ENCODE results near the gene ZNF219.

The ZNF219 gene

GRCh38 chr14:21103710-21104447 is 5.4 kb upstream of the ZNF219 start:
- H3K9me3 ChIP-seq (replicated peaks in 1 of 11): no peaks in the 10 kb centered on the region
- peaks cover 43 to 67% (median 57%) of the 10 kb centered on the region in 10 experiments for H3K4me1 ChIP-seq
- peak overlapping the region; percentile 95 to 100 (median 98) for H3K27ac ChIP-seq
- peak overlapping the region; percentile 78 to 97 (median 89) for H3K4me2 ChIP-seq
- H3K36me3 ChIP-seq: no peaks in the 10 kb centered on the region
- H3K9ac ChIP-seq: peak overlapping the region; percentile 94 to 99 (median 98)
- no peak for TF ChIP-seq Cebpa-rat (IDR thresholded peaks at IDR 0.05)
- H3K4me3 ChIP-seq: peak overlapping the region; percentile 65 to 87 (median 80)
- no peaks in the 10 kb centered on the region for H3K27me3 ChIP-seq
- no peaks in the 10 kb centered on the region for H4K20me1 ChIP-seq

GRCh38 chr14:21103411-21103709 is 4.9 kb upstream of the ZNF219 start:
- H3K4me3 ChIP-seq: peak overlapping the region; percentile 65 to 87 (median 80)
- H3K36me3 ChIP-seq: no peaks in the 10 kb centered on the region
- H3K4me2 ChIP-seq: peak overlapping the region; percentile 78 to 97 (median 89)
- H4K20me1 ChIP-seq: no peaks in the 10 kb centered on the region
- H3K9ac ChIP-seq: peak overlapping the region; percentile 94 to 99 (median 98)
- TF ChIP-seq Cebpa-rat (IDR thresholded peaks at IDR 0.05): no peak
- no peaks in the 10 kb centered on the region for H3K9me3 ChIP-seq (replicated peaks in 1 of 11)
- H3K27ac ChIP-seq: peak overlapping the region; percentile 95 to 100 (median 98)
- peaks cover 44 to 69% (median 59%) of the 10 kb centered on the region in 10 experiments for H3K4me1 ChIP-seq
- no peaks in the 10 kb centered on the region for H3K27me3 ChIP-seq

GRCh38 chr14:21102521-21103410 is 4.3 kb upstream of the ZNF219 start:
- peaks cover 44 to 69% (median 59%) of the 10 kb centered on the region in 10 experiments for H3K4me1 ChIP-seq
- peak overlapping the region; percentile 94 to 99 (median 98); a peak in 19 of 22 replicates for H3K9ac ChIP-seq
- peak overlapping the region; percentile 65 to 87 (median 80) for H3K4me3 ChIP-seq
- no peaks in the 10 kb centered on the region for H3K27me3 ChIP-seq
- no peaks in the 10 kb centered on the region for H3K36me3 ChIP-seq
- no peaks in the 10 kb centered on the region for H4K20me1 ChIP-seq
- TF ChIP-seq Cebpa-rat (IDR thresholded peaks at IDR 0.05): no peak
- no peaks in the 10 kb centered on the region for H3K9me3 ChIP-seq (replicated peaks in 1 of 11)
- peak overlapping the region; percentile 78 to 97 (median 89) for H3K4me2 ChIP-seq
- peak overlapping the region in 7 of 11 experiments; percentile 95 to 100 (median 98); a peak in 9 of 22 replicates for H3K27ac ChIP-seq

GRCh38 chr14:21101802-21102413 is 3.5 kb upstream of the ZNF219 start:
- Histone ChIP-seq H3K4me3 (no peak overlapping the region), H3K4me1 (peaks cover 50 to 75% (median 66%) of the 10 kb centered on the region in 10 experiments), H3K36me3 (no peaks in the 10 kb centered on the region), H4K20me1 (peaks cover 0 to 7% (median 0%) of the 10 kb centered on the region in 11 experiments; a peak in 3 of 22 replicates), H3K27me3 (no peaks in the 10 kb centered on the region), H3K27ac (no peak overlapping the region), H3K4me2 (peak overlapping the region; percentile 78 to 97 (median 89); a peak in 14 of 22 replicates), H3K9ac (no peak overlapping the region), H3K9me3 (replicated peaks in 1 of 11) (no peaks in the 10 kb centered on the region)
- TF ChIP-seq Cebpa-rat (IDR thresholded peaks at IDR 0.05): no peak

GRCh38 chr14:21100931-21101330 is 2.5 kb upstream of the ZNF219 start, which contains the start of gene TMEM253:
Gene TMEM253, plus strand, starts transcription at chr14:21101066. Its CDS starts 278 bp downstream, at chr14:21101344.
- H3K27ac ChIP-seq: no peak within 1 kb of the TSS
- TF ChIP-seq Cebpa-rat (IDR thresholded peaks at IDR 0.05): no peak
- peaks cover 0 to 15% (median 0%) of the 10 kb centered on the region in 11 experiments; a peak in 4 of 22 replicates for H4K20me1 ChIP-seq
- H3K27me3 ChIP-seq: no peaks in the 10 kb centered on the region
- H3K9ac ChIP-seq: peak within 1 kb of the TSS in 5 of 11 experiments; percentile 73 to 82 (median 81); a peak in 7 of 22 replicates
- no peaks in the 10 kb centered on the region for H3K36me3 ChIP-seq
- H3K4me3 ChIP-seq: peak within 1 kb of the TSS in 2 of 10 experiments; percentile 70 to 75; a peak in 1 of 20 replicates
- no peaks in the 10 kb centered on the region for H3K9me3 ChIP-seq (replicated peaks in 1 of 11)
- H3K4me2 ChIP-seq: peak within 1 kb of the TSS; percentile 85 to 98 (median 89)
- peaks cover 60 to 76% (median 67%) of the 10 kb centered on the region in 10 experiments for H3K4me1 ChIP-seq

GRCh38 chr14:21099596-21099985 is 1.1 kb upstream of the ZNF219 start:
- Histone ChIP-seq H3K27ac (peak overlapping the region in 4 of 11 experiments; percentile 59 to 73 (median 65); a peak in 3 of 22 replicates), H4K20me1 (peaks cover 0 to 27% (median 0%) of the 10 kb centered on the region in 11 experiments; a peak in 9 of 22 replicates), H3K9me3 (replicated peaks in 1 of 11) (no peaks in the 10 kb centered on the region), H3K9ac (peak overlapping the region; percentile 69 to 82 (median 77); a peak in 19 of 22 replicates), H3K27me3 (no peaks in the 10 kb centered on the region), H3K4me2 (peak overlapping the region; percentile 85 to 98 (median 89)), H3K36me3 (no peaks in the 10 kb centered on the region), H3K4me3 (peak overlapping the region; percentile 59 to 80 (median 70); a peak in 18 of 20 replicates), H3K4me1 (peaks cover 53 to 71% (median 60%) of the 10 kb centered on the region in 10 experiments)
- no peak for TF ChIP-seq Cebpa-rat (IDR thresholded peaks at IDR 0.05)

- Histone ChIP-seq H3K9ac (peak overlapping the region; percentile 69 to 82 (median 77)), H3K4me1 (peaks cover 54 to 74% (median 63%) of the 10 kb centered on the region in 10 experiments), H3K27ac (peak overlapping the region; percentile 38 to 73 (median 57); a peak in 19 of 22 replicates)
These were observed 589 bp upstream of the ZNF219 start for GRCh38 chr14:21098892-21099595.

More at GRCh38 chr14:21098892-21099595, 589 bp upstream of the ZNF219 start:
- peaks cover 0 to 32% (median 5%) of the 10 kb centered on the region in 11 experiments; a peak in 9 of 22 replicates for H4K20me1 ChIP-seq
- H3K9me3 ChIP-seq (replicated peaks in 1 of 11): no peaks in the 10 kb centered on the region
- H3K4me2 ChIP-seq: peak overlapping the region; percentile 85 to 98 (median 89)
- no peak for TF ChIP-seq Cebpa-rat (IDR thresholded peaks at IDR 0.05)
- no peaks in the 10 kb centered on the region for H3K36me3 ChIP-seq
- H3K4me3 ChIP-seq: peak overlapping the region; percentile 59 to 80 (median 70)
- H3K27me3 ChIP-seq: no peaks in the 10 kb centered on the region

All from BLaER1 treated with 17β-estradiol and CSF1 and Interleukin-3, amounts not matched to agents 10 nM and 100 nM (cell line).